Fibroblast of lung (primary cell): Measurements from ENCODE around the gene CHAF1B.

Experiments
- EZH2 ChIP-seq: IDR thresholded peaks from 2 replicates; pipeline ENCODE4 v1.5.1; 2012; ENCODE audit warnings: low read length, control low read depth, mild to moderate bottlenecking; ENCODE audit errors: missing control alignments
- TF ChIP-seq, protein P1 (sequence below), 2 donors: IDR thresholded peaks in 1 of 2; conservative IDR thresholded peaks in 1 of 2; 1 replicate in 1 of 2; 2 replicates in 1 of 2; pipeline ENCODE4 v1.5.1; 2011 to 2012; ENCODE audit warnings: low read length in 2 of 2, control low read depth in 1 of 2, inconsistent platforms in 1 of 2, low read depth in 1 of 2, mild to moderate bottlenecking in 1 of 2

DNA sequence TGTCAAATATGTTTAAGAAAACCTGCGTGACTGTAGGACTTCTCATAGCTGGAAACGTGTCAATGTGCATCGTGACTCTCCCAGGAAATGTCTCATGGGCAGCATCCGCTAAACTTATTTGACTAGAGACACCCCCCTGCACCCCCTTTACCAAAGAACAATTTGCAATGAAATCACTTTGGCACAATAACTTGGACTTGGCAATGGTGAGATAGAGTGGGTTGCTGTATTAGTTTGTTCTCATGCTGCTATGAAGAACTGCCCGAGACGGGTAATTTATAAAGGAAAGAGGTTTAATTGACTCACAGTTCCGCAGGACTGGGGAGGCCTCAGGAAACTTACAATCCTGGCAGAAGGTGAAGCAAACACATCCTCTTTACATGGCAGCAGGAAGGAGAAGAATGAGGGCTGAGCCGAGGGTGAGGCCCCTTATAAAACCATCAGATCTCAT, 80.9 kb downstream of the CHAF1B start:
- TF ChIP-seq, protein P1, sequence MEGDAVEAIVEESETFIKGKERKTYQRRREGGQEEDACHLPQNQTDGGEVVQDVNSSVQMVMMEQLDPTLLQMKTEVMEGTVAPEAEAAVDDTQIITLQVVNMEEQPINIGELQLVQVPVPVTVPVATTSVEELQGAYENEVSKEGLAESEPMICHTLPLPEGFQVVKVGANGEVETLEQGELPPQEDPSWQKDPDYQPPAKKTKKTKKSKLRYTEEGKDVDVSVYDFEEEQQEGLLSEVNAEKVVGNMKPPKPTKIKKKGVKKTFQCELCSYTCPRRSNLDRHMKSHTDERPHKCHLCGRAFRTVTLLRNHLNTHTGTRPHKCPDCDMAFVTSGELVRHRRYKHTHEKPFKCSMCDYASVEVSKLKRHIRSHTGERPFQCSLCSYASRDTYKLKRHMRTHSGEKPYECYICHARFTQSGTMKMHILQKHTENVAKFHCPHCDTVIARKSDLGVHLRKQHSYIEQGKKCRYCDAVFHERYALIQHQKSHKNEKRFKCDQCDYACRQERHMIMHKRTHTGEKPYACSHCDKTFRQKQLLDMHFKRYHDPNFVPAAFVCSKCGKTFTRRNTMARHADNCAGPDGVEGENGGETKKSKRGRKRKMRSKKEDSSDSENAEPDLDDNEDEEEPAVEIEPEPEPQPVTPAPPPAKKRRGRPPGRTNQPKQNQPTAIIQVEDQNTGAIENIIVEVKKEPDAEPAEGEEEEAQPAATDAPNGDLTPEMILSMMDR (conservative IDR thresholded peaks at IDR 0.05 in 1 of 2, IDR thresholded peaks at IDR 0.05 in 1 of 2; ENCODE audit: low read depth in 1 of 2, low read length in 2 of 2), result no peak
- no peak for TF ChIP-seq EZH2
